Loucy (cell line): ENCODE measurements around the gene CHRNA9.

Experiments
- H2AFZ ChIP-seq: fragments of 200-600 bp; sonication (generic); 2 replicates; pipeline ENCODE4 v1.6.0; 2016; ENCODE audit warnings: antibody characterized with exemption, mild to moderate bottlenecking, low read length, moderate library complexity
- H3F3A ChIP-seq: fragments of 200-600 bp; 2 replicates; pipeline ENCODE4 v1.6.0; 2016; ENCODE audit warnings: antibody characterized with exemption, low read depth, mild to moderate bottlenecking
- H3K27me3 ChIP-seq: fragments of 200-600 bp; sonication (generic); 2 replicates; pipeline ENCODE4 v1.6.1; 2014; ENCODE audit warnings: low read length, mild to moderate bottlenecking; ENCODE audit not compliant: insufficient read depth, poor library complexity, severe bottlenecking
- H3K36me3 ChIP-seq: fragments of 200-600 bp; sonication (generic); 2 replicates; pipeline ENCODE4 v1.6.1; 2016; ENCODE audit warnings: low read length; ENCODE audit not compliant: insufficient read depth
- H3K4me1 ChIP-seq: fragments of 200-600 bp; sonication (generic); 2 replicates; pipeline ENCODE4 v1.5.1; 2014; ENCODE audit warnings: low read length, mild to moderate bottlenecking; ENCODE audit not compliant: insufficient read depth, poor library complexity, severe bottlenecking
- H3K4me2 ChIP-seq: fragments of 200-600 bp; sonication (generic); 2 replicates; pipeline ENCODE4 v1.6.0; 2014; ENCODE audit warnings: antibody characterized with exemption, low read length, low read depth, mild to moderate bottlenecking; ENCODE audit not compliant: poor library complexity, severe bottlenecking
- H3K4me3 ChIP-seq: fragments of 200-600 bp; sonication (generic); 2 replicates; pipeline ENCODE4 v1.5.1; 2014; ENCODE audit warnings: low read length, mild to moderate bottlenecking, mixed read lengths; ENCODE audit not compliant: poor library complexity, severe bottlenecking
- H3K79me2 ChIP-seq: fragments of 200-600 bp; sonication (generic); 2 replicates; pipeline ENCODE4 v1.6.1; 2014; ENCODE audit warnings: low read length; ENCODE audit not compliant: insufficient read depth
- H3K9ac ChIP-seq: fragments of 200-600 bp; sonication (generic); 2 replicates; pipeline ENCODE4 v1.6.0; 2014; ENCODE audit warnings: mild to moderate bottlenecking, low read depth, low read length, moderate library complexity; ENCODE audit not compliant: poor library complexity, severe bottlenecking
- H3K9me2 ChIP-seq: fragments of 200-600 bp; sonication (generic); replicated peaks from 2 replicates; pipeline ENCODE4 v1.6.1; 2016; ENCODE audit warnings: low read depth, low read length, mixed read lengths
- H3K9me3 ChIP-seq: fragments of 200-600 bp; sonication (generic); 2 replicates; pipeline ENCODE4 v1.6.1; 2014; ENCODE audit warnings: mild to moderate bottlenecking, antibody characterized with exemption, low read length, low read depth; ENCODE audit not compliant: insufficient read depth
- H4K20me1 ChIP-seq: fragments of 200-600 bp; sonication (generic); 2 replicates; pipeline ENCODE4 v1.6.0; 2014; ENCODE audit warnings: antibody characterized with exemption, low read length, mild to moderate bottlenecking; ENCODE audit not compliant: insufficient read depth, poor library complexity, severe bottlenecking
- CTCF ChIP-seq: fragments of 200-600 bp; sonication (generic); conservative IDR thresholded peaks from 2 replicates; pipeline ENCODE4 v1.5.1; 2014; ENCODE audit warnings: mild to moderate bottlenecking, antibody characterized with exemption, low read length
- EZH2phosphoT487 ChIP-seq: fragments of 200-600 bp; IDR thresholded peaks from 2 replicates; pipeline ENCODE4 v1.6.1; 2018; ENCODE audit warnings: antibody characterized with exemption, mild to moderate bottlenecking, moderate library complexity, borderline replicate concordance

CHRNA9 gene

GRCh38 chr4:40306976-40307375 lies 28.2 kb upstream of the CHRNA9 start:
- Histone ChIP-seq H3K36me3 (no peaks in the 10 kb centered on the region), H3K4me3 (peak overlapping the region; percentile 65), H3K9ac (peak overlapping the region; percentile 75), H3F3A (peaks cover 35% of the 10 kb centered on the region), H4K20me1 (no peaks in the 10 kb centered on the region), H3K79me2 (peaks cover 44% of the 10 kb centered on the region), H3K27me3 (no peaks in the 10 kb centered on the region), H3K9me3 (peaks cover 5% of the 10 kb centered on the region; the same call in 1 of the 2 replicates), H3K4me1 (peaks cover 84% of the 10 kb centered on the region), H3K4me2 (peak overlapping the region; percentile 77), H2AFZ (peak overlapping the region; percentile 10; the same call in 1 of the 2 replicates), H3K9me2 (no peaks in the 10 kb centered on the region)
- TF ChIP-seq EZH2phosphoT487 (no peak), CTCF (no peak)

- Histone ChIP-seq H3F3A (peaks cover 35% of the 10 kb centered on the region), H2AFZ (peak overlapping the region; percentile 10; the same call in 1 of the 2 replicates), H3K27me3 (no peaks in the 10 kb centered on the region), H3K79me2 (peaks cover 44% of the 10 kb centered on the region), H3K9me3 (peaks cover 5% of the 10 kb centered on the region; the same call in 1 of the 2 replicates), H3K4me2 (peak overlapping the region; percentile 77), H3K9ac (peak overlapping the region; percentile 75), H4K20me1 (no peaks in the 10 kb centered on the region), H3K4me3 (peak overlapping the region; percentile 65), H3K9me2 (no peaks in the 10 kb centered on the region), H3K36me3 (no peaks in the 10 kb centered on the region), H3K4me1 (peaks cover 84% of the 10 kb centered on the region)
- peak; percentile 44 for TF ChIP-seq CTCF
- no peak for TF ChIP-seq EZH2phosphoT487
These were observed 27.3 kb upstream of the CHRNA9 start for GRCh38 chr4:40307627-40308497.

GRCh38 chr4:40308528-40309122 lies 26.5 kb upstream of the CHRNA9 start:
- Histone ChIP-seq H3K79me2 (peaks cover 41% of the 10 kb centered on the region), H3K27me3 (no peaks in the 10 kb centered on the region), H3K9ac (peak overlapping the region; percentile 75), H3F3A (peaks cover 38% of the 10 kb centered on the region), H3K9me3 (peaks cover 5% of the 10 kb centered on the region; the same call in 1 of the 2 replicates), H2AFZ (no peak overlapping the region), H3K36me3 (no peaks in the 10 kb centered on the region), H3K4me2 (peak overlapping the region; percentile 77), H3K9me2 (no peaks in the 10 kb centered on the region), H3K4me3 (peak overlapping the region; percentile 65), H4K20me1 (no peaks in the 10 kb centered on the region), H3K4me1 (peaks cover 87% of the 10 kb centered on the region)
- TF ChIP-seq EZH2phosphoT487 (no peak), CTCF (no peak)
